Lung microvascular endothelial cell (primary cell): ENCODE measurements around the gene INTS3. TPM values are rescaled to one million over a fixed set of nuclear protein-coding genes. Genes with fewer than 3 reads are reported as not detected.

Source experiments
- total RNA-seq: library from RNA; depleted of rRNA; stranded (reverse); fragments of >200 nt; gene quantifications from 2 replicates; pipeline ENCODE4 v1.2.1, GENCODE V29; 2014

The INTS3 gene
- total RNA-seq, 1 donor from 2014 or later: 20.6 TPM

Other genes with a start within 250 kb of the INTS3 start
- 524 and 1,217 TPM in 2 replicates for gene S100A6, start 192.1 kb upstream of the INTS3 start, total RNA-seq
- gene S100A5, start 187.1 kb upstream of the INTS3 start, total RNA-seq: not detected in 2 replicates
- 0.60 and 5.4 TPM in 2 replicates for gene S100A4, start 182.2 kb upstream of the INTS3 start, total RNA-seq
- 0.20 and 2.8 TPM in 2 replicates for gene S100A3, start 178.8 kb upstream of the INTS3 start, total RNA-seq
- 0.79 and 1.7 TPM in 2 replicates for gene S100A2, start 162.2 kb upstream of the INTS3 start, total RNA-seq
- 442 and 502 TPM in 2 replicates for gene S100A16, start 114.9 kb upstream of the INTS3 start, total RNA-seq
- 0.20 TPM in 1 of 2 replicates, not detected in the other for gene S100A14, start 111.7 kb upstream of the INTS3 start, total RNA-seq
- 89.7 and 138 TPM in 2 replicates for gene S100A13, start 100.5 kb upstream of the INTS3 start, total RNA-seq
- not detected in 2 replicates for gene S100A1, start 99.6 kb upstream of the INTS3 start, total RNA-seq
- gene CHTOP, start 94.0 kb upstream of the INTS3 start, total RNA-seq: 15.5 and 21.0 TPM in 2 replicates
- gene SNAPIN, start 69.3 kb upstream of the INTS3 start, total RNA-seq: 48.8 and 52.0 TPM in 2 replicates
- gene ILF2, start 57.1 kb upstream of the INTS3 start, total RNA-seq: 165 and 177 TPM in 2 replicates
- 5.9 and 17.3 TPM in 2 replicates for gene NPR1, start 49.4 kb upstream of the INTS3 start, total RNA-seq
- 16.3 and 35.3 TPM in 2 replicates for gene SLC27A3, start 47.4 kb downstream of the INTS3 start, total RNA-seq
- gene GATAD2B, start 194.9 kb downstream of the INTS3 start, total RNA-seq: 3.5 and 4.2 TPM in 2 replicates
- gene DENND4B, start 218.7 kb downstream of the INTS3 start, total RNA-seq: 5.7 and 12.3 TPM in 2 replicates
- gene CRTC2, start 230.6 kb downstream of the INTS3 start, total RNA-seq: 2.0 and 4.6 TPM in 2 replicates
- gene SLC39A1, start 235.5 kb downstream of the INTS3 start, total RNA-seq: 80.0 and 117 TPM in 2 replicates
- 5.0 and 5.7 TPM in 2 replicates for gene CREB3L4, start 239.9 kb downstream of the INTS3 start, total RNA-seq
- 85.2 and 118 TPM in 2 replicates for gene JTB, start 249.6 kb downstream of the INTS3 start, total RNA-seq